Fibroblast of upper back skin (primary cell): ENCODE data around the gene FOXJ1.

Source experiments
- DNase-seq: peaks from one replicate; pipeline ENCODE4 v3.0.0-alpha.2; 2013

Gene FOXJ1

GRCh38 chr17:76160896-76161528 is 20.0 kb upstream of the FOXJ1 start:
- no peak for DNase-seq

GRCh38 chr17:76159157-76159556 is 18.1 kb upstream of the FOXJ1 start:
- no peak for DNase-seq

GRCh38 chr17:76157759-76158158 is 16.7 kb upstream of the FOXJ1 start:
- no peak for DNase-seq

GRCh38 chr17:76156662-76156991 is 15.6 kb upstream of the FOXJ1 start:
- no peak for DNase-seq

- DNase-seq: no peak
These were observed 15.1 kb upstream of the FOXJ1 start for GRCh38 chr17:76155988-76156661.

GRCh38 chr17:76154936-76155845 is 14.1 kb upstream of the FOXJ1 start:
- DNase-seq: no peak

GRCh38 chr17:76154292-76154691 is 13.2 kb upstream of the FOXJ1 start:
- DNase-seq: no peak

GRCh38 chr17:76153640-76154039 is 12.6 kb upstream of the FOXJ1 start:
- DNase-seq: peak; percentile 16

GRCh38 chr17:76153202-76153601 is 12.2 kb upstream of the FOXJ1 start:
- no peak for DNase-seq

- no peak for DNase-seq
These were observed 11.5 kb upstream of the FOXJ1 start for GRCh38 chr17:76152591-76152990.

- no peak for DNase-seq
These were observed 10.9 kb upstream of the FOXJ1 start for GRCh38 chr17:76151896-76152454.

GRCh38 chr17:76150712-76151622 is 9.9 kb upstream of the FOXJ1 start:
- DNase-seq: no peak

GRCh38 chr17:76149214-76149613 is 8.2 kb upstream of the FOXJ1 start:
- DNase-seq: no peak

- no peak for DNase-seq
These were observed 6.9 kb upstream of the FOXJ1 start for GRCh38 chr17:76148015-76148326.

GRCh38 chr17:76147211-76148014 is 6.4 kb upstream of the FOXJ1 start:
- DNase-seq: peak; percentile 28

GRCh38 chr17:76146053-76146851 is 5.2 kb upstream of the FOXJ1 start:
- no peak for DNase-seq

- DNase-seq: no peak
These were observed 4.4 kb upstream of the FOXJ1 start for GRCh38 chr17:76145231-76146052.

- no peak for DNase-seq
These were observed 1.6 kb upstream of the FOXJ1 start for GRCh38 chr17:76142585-76143041.

GRCh38 chr17:76142039-76142584 is 1.1 kb upstream of the FOXJ1 start:
- DNase-seq: no peak
